HK-2 (cell line): ENCODE results near the gene TGFBRAP1.

Experiments
- DNase-seq: peaks from one replicate; pipeline ENCODE4 v3.0.0-alpha.2; 2018; ENCODE audit not compliant: unreplicated experiment

Gene TGFBRAP1

GRCh38 chr2:105329561-105330495, at the start of gene TGFBRAP1:
TGFBRAP1 (minus strand) TSS chr2:105329735; CDS start chr2:105308301, 21,434 bp downstream.
- DNase-seq: peak; percentile 62

- DNase-seq: no peak
These were observed 49.4 kb upstream of the TGFBRAP1 start for GRCh38 chr2:105378921-105379383.

GRCh38 chr2:105378276-105378840, 48.8 kb upstream of the TGFBRAP1 start:
- DNase-seq: no peak

GRCh38 chr2:105377871-105378270, 48.3 kb upstream of the TGFBRAP1 start:
- DNase-seq: no peak

GRCh38 chr2:105376789-105377240, 47.3 kb upstream of the TGFBRAP1 start:
- DNase-seq: no peak

GRCh38 chr2:105376010-105376409, 46.5 kb upstream of the TGFBRAP1 start:
- DNase-seq: no peak

- DNase-seq: no peak
These were observed 45.5 kb upstream of the TGFBRAP1 start for GRCh38 chr2:105375001-105375561.

- no peak for DNase-seq
These were observed 44.4 kb upstream of the TGFBRAP1 start for GRCh38 chr2:105373895-105374401.

GRCh38 chr2:105373344-105373781, 43.8 kb upstream of the TGFBRAP1 start:
- DNase-seq: no peak

- no peak for DNase-seq
These were observed 42.3 kb upstream of the TGFBRAP1 start for GRCh38 chr2:105371810-105372209.

- no peak for DNase-seq
These were observed 41.6 kb upstream of the TGFBRAP1 start for GRCh38 chr2:105371156-105371555.

- no peak for DNase-seq
These were observed 40.5 kb upstream of the TGFBRAP1 start for GRCh38 chr2:105369777-105370690.

- no peak for DNase-seq
These were observed 39.3 kb upstream of the TGFBRAP1 start for GRCh38 chr2:105368759-105369408.

- DNase-seq: no peak
These were observed 35.7 kb upstream of the TGFBRAP1 start for GRCh38 chr2:105365206-105365605.

GRCh38 chr2:105364436-105365139, 35.1 kb upstream of the TGFBRAP1 start:
- no peak for DNase-seq

- DNase-seq: no peak
These were observed 33.5 kb upstream of the TGFBRAP1 start for GRCh38 chr2:105362862-105363591.

GRCh38 chr2:105361102-105361889, 31.8 kb upstream of the TGFBRAP1 start:
- DNase-seq: no peak

- DNase-seq: no peak
These were observed 29.1 kb upstream of the TGFBRAP1 start for GRCh38 chr2:105358593-105358992.

GRCh38 chr2:105357122-105357521, 27.6 kb upstream of the TGFBRAP1 start:
- DNase-seq: no peak
